Activated CD4-positive, alpha-beta T cell treated with anti-CD3 and anti-CD28 coated beads, Interleukin-10, Interleukin-2, amounts not matched to agents 100 ng/mL and 50 ng/mL, durations not matched to agents 16 hours and 8 hours (primary cell): ENCODE results near the gene ANAPC2.

ENCODE experiments used
- DNase-seq: peaks from one replicate; pipeline ENCODE4 v3.0.0-alpha.2; 2020

The ANAPC2 gene

GRCh38 chr9:137191245-137191644 is 2.9 kb upstream of the ANAPC2 start:
- no peak for DNase-seq

GRCh38 chr9:137190315-137190856 is 2.0 kb upstream of the ANAPC2 start:
- DNase-seq = no peak

- no peak for DNase-seq
Measured at GRCh38 chr9:137189297-137190295, 1.2 kb upstream of the ANAPC2 start.

- DNase-seq = no peak
Measured at GRCh38 chr9:137188086-137188489, 272 bp downstream of the ANAPC2 start.

- no peak for DNase-seq
Measured at GRCh38 chr9:137187386-137187785, 974 bp downstream of the ANAPC2 start.

- no peak for DNase-seq
Measured at GRCh38 chr9:137186385-137186784, 2.0 kb downstream of the ANAPC2 start.

- no peak for DNase-seq
Measured at GRCh38 chr9:137185921-137186320, 2.4 kb downstream of the ANAPC2 start.

- no peak for DNase-seq
Measured at GRCh38 chr9:137184881-137185660, 3.3 kb downstream of the ANAPC2 start.

- DNase-seq = no peak
Measured at GRCh38 chr9:137183980-137184595, 4.3 kb downstream of the ANAPC2 start.

- no peak for DNase-seq
Measured at GRCh38 chr9:137182836-137183235, 5.5 kb downstream of the ANAPC2 start.

- DNase-seq = no peak
Measured at GRCh38 chr9:137181680-137182079, 6.7 kb downstream of the ANAPC2 start.

- no peak for DNase-seq
Measured at GRCh38 chr9:137180491-137180890, 7.9 kb downstream of the ANAPC2 start.

- DNase-seq = no peak
Measured at GRCh38 chr9:137179761-137180160, 8.6 kb downstream of the ANAPC2 start.

- no peak for DNase-seq
Measured at GRCh38 chr9:137178939-137179630, 9.3 kb downstream of the ANAPC2 start.

- DNase-seq = no peak
Measured at GRCh38 chr9:137178201-137178938, 10.0 kb downstream of the ANAPC2 start.

- peak; percentile 49 for DNase-seq
Measured at GRCh38 chr9:137176302-137177182, 11.8 kb downstream of the ANAPC2 start.

- no peak for DNase-seq
Measured at GRCh38 chr9:137175345-137175961, 12.9 kb downstream of the ANAPC2 start.

- no peak for DNase-seq
Measured at GRCh38 chr9:137174722-137175293, 13.6 kb downstream of the ANAPC2 start.

GRCh38 chr9:137173796-137174664 is 14.3 kb downstream of the ANAPC2 start:
- DNase-seq = no peak
